SKM-1 (cell line): Measurements from ENCODE around the gene SPPL3.
A peak's percentile ranks its signal among the peaks of the same experiment; 100 is the strongest.
"Not testable (repeated sequence)": the region's sequence is repeated elsewhere in the genome, so short reads cannot be mapped to it uniquely, and the experiment has no call there.

Experiments used
- DNase-seq: peaks from one replicate; lab custom pipeline; 2025; ENCODE audit not compliant: unreplicated experiment; lab: John Stamatoyannopoulos, UW

The SPPL3 gene

DNA sequence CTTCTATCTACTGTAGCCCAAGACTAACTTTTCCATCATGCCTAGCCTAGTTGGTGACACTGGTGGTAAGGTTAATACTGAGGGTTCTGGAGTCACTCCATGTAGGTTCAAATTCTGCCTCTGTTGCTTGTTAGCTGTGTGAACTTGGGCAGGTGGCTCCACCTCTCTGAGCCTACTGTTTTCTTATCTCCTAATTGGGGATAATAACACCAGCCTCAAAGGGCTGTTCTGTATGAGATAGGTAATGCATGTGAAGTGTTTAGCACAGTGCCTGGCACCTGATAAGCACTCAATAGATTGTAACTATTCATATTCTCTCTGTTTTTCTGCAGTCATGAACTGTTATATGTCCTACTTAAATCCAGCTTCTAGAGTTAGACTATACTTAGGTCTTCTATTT lies 17.5 kb upstream of the SPPL3 start:
- no peak for DNase-seq

DNA sequence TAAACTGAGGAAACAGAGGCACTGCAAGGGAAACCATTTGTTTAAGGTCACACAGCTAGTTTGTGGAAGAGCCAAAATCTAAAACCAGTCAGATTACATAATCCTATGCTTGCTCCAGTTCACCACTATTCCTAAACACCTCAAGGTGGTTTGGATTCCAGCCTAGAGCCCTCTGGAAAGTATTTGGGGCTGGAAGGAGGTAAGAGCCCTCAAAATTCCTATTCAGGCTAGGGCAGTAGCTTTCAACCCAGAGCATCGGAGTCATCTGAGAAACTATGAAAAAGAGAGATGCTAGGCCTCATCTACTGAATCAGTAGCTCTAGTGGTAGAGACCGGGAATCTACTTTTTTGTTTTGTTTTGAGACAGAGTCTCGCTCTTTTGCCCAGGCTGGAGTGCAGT lies 16.0 kb upstream of the SPPL3 start:
- no peak for DNase-seq

DNA sequence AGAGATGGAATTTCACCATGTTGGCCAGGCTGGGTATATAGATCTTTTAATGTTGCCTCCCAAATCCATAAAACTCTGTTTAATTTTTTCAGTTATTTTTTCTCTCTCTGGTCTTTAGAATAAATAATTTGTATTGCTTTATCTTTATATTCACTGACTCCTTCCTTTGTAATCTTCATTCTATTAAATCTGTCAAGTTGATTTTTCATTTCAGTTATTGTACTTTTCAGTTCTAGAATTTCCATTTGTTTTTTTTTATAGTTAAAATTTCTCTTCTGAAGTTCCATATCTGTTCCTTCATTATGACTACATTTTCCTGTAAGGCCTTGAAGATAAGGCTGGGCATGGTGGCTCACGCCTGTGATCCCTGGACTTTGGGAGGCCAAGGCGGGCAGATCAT lies 13.6 kb upstream of the SPPL3 start:
- no peak for DNase-seq

DNA sequence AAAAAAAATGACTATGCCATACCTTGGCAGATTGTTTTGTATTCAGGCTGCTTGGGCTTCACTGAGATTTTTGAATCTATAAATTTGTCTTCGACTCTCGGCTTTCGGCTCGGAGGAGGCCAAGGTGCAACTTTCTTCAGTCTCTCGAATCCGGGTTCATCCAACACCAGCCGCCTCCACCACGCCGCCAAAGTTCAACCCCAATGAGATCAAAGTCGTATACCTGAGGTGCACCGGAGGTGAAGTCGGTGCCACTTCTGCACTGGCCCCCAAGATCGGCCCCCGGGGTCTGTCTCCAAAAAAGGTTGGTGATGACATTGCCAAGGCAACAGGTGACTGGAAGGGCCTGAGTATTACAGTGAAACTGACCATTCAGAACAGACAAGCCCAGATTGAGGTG lies 12.4 kb upstream of the SPPL3 start:
- DNase-seq: no peak

DNA sequence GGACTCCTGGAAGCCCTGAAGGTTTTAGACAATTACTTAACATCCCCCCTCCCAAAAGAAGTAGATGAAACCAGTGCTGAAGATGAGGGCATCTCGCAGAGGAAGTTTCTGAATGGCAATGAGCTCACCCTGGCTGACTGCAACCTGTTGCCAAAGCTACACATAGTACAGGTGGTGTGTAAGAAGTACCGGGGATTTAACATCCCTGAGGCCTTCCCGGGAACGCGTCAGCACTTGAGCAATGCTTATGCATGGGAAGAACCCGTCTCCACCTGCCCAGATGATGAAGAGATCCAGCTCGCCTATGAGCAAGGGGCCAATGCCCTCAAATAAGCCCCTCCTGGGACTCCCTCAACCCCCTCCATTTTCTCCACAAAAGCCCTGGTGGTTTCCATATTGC lies 10.6 kb upstream of the SPPL3 start:
- no peak for DNase-seq

DNA sequence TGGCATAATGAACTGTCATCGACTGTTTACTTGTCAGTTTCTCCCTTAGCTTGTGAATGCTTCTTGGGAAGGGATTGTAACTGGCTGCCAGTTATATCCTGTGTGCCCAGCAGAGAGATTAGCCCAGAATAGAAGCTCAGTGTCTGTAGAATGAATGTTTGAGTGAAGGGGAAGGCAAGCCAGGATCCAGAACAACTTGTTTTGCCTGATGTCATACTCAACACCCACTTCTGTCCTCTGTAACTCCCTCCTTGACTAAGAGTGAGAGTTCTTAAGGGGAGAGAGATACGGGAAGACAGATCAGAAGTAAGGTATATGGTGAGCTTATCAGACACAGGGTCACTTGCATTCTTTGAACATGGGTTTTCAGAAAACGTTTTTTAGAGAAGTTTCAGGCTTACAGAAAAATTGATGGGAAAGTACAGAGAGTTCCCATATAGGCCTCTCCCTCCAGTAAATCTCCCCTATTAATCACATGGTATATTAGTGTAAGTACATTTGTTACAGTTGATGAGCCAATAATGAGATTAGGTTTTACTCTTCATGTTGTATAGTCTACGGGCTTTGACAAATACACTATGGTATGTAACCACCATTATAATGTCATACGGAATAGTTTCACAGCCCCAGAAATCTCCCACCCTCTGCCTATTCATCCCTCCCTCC lies 5.6 kb upstream of the SPPL3 start:
- no peak for DNase-seq

DNA sequence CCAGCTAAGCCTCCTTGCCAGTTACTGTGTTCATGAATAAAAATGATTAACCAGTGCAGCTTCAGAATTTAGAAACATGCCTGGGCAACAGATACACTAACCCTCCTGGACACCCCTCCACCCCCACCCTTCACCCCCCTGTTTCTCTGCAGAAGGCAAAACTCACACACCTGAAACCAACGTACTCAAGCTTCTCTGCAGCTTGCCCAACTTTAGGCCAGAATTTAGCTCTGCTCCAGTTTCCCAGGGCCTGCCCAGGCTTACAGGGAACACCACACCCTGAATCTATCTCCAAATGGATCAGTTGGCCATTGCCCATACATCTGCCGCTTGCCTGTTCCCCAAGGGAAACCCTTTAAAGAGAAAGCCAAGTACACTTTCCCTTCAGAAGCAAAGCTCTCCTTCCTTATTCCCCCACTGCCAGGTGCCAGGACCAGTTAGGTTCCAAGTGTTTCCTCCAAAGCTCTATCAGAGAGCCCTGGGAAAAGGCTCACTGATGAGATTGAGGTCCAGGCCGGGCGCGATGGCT lies 1.8 kb upstream of the SPPL3 start:
- no peak for DNase-seq

DNA sequence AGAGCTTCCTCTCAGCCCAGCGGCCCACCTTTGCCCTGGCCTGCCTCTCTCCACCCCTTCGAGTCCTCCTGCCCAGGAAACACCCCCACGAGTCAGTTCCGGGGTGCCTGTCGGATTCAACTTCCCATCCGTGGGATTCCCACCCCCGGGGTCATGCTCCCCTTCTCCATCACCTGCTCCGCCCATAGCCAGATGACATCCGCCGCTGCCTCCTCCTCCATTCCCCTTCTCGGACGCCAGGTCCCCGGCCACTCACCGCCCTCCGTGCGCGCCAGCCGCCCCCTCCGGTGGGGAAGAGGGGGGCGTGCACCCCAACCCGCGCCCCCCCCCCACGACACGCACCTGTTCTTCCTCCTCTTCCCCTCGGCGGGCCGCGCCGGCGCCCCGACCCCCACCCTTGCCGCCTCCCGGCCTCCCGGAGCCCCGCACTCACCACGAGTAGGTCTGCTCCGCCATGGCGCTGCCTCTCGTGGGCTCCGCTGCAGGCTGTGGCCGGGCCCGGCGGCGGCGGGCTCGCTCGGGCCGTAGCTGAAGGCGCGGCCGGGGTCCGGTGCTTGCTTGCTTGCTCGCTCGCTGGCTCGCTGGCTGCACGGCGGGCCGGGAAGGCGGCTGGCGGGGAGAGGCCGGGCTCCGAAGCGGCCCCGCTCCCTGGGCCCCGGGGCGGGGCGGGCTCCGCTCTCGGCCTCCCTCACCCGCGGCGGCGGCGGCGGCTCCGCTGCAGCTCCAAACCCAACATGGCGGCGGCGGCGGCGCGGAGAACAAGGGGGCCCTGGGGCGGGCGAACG lies 554 bp downstream of the SPPL3 start:
- DNase-seq: peak; percentile 2

DNA sequence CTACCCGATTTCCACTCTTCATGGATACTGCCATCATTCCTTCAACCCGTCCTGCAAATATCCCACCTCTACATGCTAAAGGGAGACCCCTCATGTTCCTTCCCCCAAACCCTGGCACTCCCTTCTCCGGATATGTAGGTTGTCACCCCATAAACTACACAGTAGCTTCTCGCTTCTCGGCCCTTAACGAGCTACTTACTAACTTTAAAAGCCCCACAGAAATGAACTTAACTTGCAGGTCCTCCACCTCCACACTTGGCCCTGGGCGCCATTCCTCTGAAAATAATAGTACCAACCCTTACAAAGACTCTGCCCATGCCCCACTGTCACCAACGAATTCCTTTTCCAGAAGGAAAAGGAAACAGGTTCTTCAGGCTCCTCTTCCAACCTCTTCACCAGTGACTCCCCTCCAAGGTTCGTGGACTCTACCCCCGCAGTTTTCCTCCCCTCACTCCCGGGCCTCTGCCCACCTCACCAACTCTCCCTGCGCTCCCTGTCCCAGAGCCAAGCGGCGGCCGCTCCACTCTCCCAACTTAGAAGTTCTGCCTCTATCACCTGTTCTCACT lies 1.2 kb downstream of the SPPL3 start:
- DNase-seq: no peak

DNA sequence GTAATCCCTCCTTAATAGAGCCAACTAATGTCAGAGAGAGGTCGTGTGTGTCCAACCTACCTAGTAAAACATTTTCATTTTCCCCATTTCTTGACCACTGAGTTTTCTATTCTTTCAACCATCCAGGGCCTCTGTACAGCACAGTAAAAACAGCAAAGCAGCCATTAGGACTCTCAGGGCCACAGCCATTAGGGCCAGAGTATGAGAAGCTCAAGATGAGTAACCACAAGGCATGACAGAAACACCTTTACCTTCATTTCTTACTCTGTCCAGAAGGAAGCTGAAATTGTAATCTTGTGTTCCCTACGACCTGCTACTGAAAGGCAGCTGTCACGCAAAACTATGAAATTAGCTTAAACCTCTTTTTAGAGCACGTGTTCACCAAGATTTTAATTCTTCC lies 2.3 kb downstream of the SPPL3 start:
- no peak for DNase-seq

DNA sequence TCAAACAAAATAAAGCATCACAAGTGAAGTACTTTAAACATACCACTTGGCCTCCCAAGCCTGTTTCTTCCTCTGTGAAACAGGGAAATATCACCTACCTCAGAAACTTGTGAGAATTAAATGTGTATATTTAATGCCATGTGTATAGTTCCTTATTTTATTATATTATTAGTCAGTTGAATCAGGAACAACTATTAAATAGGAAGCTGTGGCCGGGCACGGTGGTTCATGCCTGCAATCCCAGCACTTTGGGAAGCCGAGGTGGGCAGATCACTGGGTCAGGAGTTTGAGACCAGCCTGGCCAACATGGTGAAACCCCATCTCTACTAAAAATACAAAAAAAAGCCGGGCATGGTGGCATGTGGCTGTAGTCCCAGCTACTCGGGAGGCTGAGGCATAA lies 3.1 kb downstream of the SPPL3 start:
- not testable (repeated sequence) for DNase-seq

DNA sequence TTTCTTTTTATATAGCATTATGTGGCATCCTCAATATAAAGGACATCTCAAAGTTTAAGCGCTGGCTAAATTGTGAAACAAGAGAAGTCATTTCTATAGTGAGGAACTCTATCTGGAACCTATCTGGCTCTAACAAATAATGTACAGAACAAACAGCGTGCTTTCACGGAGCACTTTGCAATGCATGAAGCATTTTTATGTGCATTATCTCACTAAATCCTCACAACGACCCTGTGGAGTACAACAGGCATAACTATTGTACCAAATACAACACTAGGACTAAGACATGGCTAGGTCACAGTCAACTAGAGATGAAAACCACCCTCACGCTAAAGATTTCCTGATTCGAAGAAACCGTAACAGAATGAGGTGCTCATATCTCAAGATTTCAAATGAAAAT lies 8.6 kb downstream of the SPPL3 start:
- no peak for DNase-seq

DNA sequence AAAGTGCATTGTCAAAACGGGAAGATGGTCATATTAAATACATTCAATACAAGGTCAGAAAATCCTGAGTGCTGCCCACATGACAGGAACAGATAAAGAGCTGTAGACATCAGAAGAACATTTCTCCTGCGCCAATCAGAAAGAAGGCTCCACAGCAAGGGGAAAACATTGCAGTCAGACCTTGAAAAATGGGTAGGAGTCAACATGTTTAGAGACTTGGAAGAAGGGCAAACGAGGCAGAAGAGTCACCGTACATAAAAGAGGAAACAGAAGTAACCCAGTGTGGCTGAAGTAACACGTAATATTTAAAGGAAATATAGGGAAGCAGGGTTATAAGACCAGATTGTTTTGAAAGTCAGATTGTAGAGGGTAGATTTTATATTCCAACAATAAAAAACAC lies 11.9 kb downstream of the SPPL3 start:
- DNase-seq: peak; percentile 47

DNA sequence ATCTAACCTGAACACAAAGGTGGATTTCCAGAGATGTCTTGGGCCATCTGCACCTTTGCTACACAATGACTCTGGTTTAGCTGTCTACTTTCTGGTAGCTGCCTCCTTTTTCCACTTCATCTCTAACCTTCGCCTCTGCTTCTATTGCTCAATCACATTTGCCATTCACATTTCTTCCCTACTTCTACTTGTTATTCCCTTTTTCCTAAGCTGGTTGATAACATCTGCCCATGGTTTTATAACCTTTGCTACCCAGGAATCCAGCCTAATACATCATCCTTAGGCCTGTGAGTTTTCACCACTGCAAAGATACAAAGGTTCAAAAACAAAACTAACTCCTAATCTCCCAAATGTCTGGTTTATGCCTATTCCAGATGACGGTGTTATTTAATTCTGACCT lies 13.2 kb downstream of the SPPL3 start:
- no peak for DNase-seq

DNA sequence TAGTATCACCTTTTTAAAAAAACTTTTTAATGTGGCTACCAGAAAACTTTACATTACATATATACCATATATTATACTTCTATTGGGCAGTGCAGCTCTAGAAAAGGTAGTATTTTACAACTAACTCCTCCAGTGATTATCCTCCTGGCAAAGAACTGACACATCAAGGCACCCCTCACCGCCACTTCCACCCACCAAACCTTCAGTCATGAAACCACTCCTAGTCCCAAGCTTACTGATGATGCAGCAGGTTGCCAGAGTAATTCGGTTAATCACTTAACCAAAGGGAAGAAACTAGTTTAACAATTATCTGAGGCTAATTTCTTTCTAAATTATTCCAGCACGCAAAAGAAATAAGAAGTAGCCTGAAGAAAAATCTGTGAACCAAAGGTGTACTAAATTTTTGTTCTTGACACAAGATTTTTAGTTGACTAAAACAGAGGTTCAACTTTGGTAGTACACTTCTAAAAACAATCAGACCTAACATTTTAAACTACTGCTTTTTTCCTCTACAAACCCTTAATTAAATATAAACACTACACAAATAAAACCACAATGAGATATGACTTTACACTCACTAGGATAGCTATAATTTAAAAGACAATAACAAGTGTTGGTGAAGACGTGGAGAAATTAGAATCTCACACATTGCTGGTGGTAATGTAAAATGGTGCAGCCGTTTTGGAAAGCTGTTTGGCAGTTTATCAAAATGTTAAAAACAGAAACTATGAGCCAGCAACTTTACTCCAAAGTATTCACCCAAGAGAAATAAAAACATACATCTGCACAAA lies 16.7 kb downstream of the SPPL3 start:
- no peak for DNase-seq

DNA sequence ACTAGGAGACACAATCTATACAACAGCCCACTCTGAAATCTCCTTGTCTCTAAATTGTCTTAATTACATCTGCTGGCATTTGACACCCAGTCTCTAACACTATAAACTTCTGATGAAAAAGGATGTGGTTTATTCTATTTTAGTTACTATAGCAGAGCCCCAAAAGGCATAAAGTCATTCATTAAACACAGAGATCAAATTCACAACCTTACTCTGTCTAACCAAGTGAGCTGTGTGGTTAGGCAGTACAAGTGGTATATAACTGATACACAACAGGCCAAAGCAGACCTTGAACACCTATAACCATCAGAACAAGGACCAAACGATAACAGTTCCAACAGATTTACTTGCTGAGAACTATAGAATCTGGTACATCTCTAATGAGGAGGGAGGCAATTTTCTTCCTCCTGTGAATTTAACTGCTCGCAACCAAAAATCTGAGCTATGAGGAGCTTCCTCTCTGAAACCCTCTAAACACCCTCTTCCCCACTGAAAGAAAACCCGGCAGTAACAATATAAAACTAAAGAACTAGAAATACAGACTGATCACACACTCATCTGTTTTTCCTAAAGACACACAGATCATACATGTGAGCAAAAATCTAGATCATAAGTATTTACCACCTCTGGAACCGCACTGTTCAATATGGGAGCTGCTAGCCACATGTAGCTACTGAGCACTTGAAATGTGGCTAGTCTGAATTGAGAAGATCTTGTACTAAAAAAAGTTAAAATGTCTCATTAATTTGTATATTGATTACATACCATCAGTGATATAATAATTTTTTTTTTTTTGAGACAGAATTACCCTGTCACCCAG lies 17.7 kb downstream of the SPPL3 start:
- DNase-seq: no peak

DNA sequence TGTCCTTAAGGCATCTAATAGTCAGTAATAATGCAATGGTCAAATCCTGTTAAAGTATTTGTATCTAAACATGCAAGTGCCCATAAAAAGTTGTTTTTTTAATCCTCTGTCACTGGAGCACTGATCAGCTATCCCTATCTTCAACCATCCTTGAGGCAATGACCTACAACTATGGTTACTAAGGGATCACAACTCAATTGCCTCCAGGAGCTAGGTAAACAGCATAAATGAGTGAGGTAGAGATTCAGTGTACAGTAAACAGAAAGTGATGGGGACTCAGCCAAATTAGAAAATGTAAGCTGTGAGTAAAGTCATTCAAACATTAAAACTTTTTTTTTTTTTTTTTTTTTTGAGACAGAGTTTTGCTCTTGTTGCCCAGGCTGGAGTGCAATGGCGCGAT lies 18.6 kb downstream of the SPPL3 start:
- DNase-seq: no peak

DNA sequence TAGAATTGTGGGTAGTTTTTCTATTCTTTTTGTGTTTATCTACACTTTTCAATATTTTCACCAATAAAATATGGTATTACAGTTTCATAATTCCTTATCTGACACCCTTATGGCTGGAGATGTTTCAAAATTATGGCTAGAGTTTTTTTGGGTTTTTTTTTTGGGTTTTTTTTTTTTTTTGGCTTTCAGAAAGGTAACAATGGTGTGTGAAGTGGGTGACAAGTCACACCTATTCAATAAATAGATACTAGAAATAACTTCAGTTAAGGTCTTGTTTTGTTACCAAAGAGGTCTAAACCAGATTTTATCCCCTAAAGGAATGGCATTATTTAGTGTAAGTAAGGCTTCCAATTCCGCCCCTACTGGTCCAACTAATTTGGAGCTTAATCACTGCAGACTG lies 19.5 kb downstream of the SPPL3 start:
- DNase-seq: no peak

DNA sequence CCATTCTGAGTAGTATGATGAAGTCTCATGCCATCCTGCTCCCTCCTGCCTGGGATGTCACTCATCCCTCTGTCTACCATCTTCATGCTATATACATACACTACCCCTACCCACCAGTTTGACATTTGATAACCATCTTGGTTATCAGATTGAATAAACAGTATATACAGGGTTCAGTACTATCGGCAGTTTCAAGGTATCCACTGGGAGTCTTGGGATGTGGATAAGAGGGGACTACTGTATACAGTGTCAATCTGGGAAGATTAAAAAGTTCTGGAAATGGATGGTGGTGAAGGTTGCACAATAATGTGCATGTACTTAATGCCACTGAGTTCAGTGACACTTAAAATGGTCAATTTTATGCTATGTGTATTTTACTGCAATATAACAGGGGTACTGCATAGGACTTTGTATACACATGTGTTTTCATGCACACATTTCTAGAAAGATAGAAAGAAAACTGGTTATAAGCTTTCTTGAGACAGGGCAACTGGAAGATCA lies 22.1 kb downstream of the SPPL3 start:
- DNase-seq: no peak

DNA sequence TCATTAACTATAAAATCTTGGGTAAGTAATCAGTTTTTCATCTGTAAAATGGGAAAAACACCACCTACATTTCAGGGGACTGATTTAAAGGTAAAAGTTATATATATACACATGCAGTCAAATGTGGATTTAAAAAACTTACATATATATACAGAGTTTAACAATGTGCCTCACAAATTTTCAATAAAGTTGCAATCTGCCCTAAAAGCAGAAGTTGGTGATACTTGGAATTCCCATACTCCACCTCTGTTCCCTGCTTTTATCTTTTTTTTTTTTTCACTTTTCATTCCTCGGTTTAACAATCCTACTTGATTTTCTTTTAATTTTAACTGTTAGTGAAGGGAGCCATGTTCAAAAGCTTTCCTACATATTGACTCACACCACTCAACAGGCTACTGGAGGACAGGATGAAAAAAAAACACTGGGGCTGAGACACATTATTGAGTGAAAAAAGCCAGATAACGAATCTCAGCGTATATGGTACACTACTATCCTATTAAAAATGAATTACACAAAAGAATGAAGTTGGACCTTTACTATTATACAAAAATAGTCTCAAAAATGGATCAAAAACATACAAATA lies 24.3 kb downstream of the SPPL3 start:
- no peak for DNase-seq
